Upper lobe of left lung (tissue), 6 donors: ENCODE results near the gene FOXL3. TPM values are rescaled to one million over a fixed set of nuclear protein-coding genes. Genes with fewer than 3 reads are reported as not detected.

ENCODE experiments used
- ATAC-seq, 2 donors: fragments of 200-7000 bp; cut with Tn5 transposase; one replicate each; pipeline ENCODE4 v1.9.1; 2022; ENCODE audit warnings: mild to moderate bottlenecking in 2 of 2, moderate library complexity in 2 of 2; ENCODE audit not compliant: low FRiP score in 2 of 2
- DNase-seq, 2 donors: peaks; one replicate each; pipeline ENCODE4 v3.0.0-alpha.2; 2019 to 2020
- H3K27ac ChIP-seq, 4 donors: fragments of 200-600 bp; sonication (generic); one replicate each; pipeline ENCODE4 v1.5.1; 2016 to 2019
- H3K27me3 ChIP-seq, 4 donors: fragments of 200-600 bp; sonication (generic); one replicate each; pipeline ENCODE4 v1.5.1; 2017 to 2019
- H3K36me3 ChIP-seq, 4 donors: fragments of 200-600 bp; sonication (generic); one replicate each; pipeline ENCODE4 v1.5.1; 2016 to 2019
- H3K4me1 ChIP-seq, 4 donors: fragments of 200-600 bp; sonication (generic); one replicate each; pipeline ENCODE4 v1.5.1; 2018 to 2019
- H3K4me3 ChIP-seq, 4 donors: fragments of 200-600 bp; sonication (generic); one replicate each; pipeline ENCODE4 v1.5.1; 2017 to 2019; ENCODE audit warnings: mild to moderate bottlenecking in 2 of 4, moderate library complexity in 1 of 4
- H3K9me3 ChIP-seq, 4 donors: fragments of 200-600 bp; sonication (generic); one replicate each; pipeline ENCODE4 v1.5.1; 2018 to 2019
- CTCF ChIP-seq, 6 experiments: fragments of 450-650 bp in 4 of 6; fragments of 200-600 bp in 2 of 6; sonication (generic) in 2 of 6; IDR thresholded peaks; one replicate each; pipeline ENCODE4 v1.5.1; 2016 to 2019; ENCODE audit warnings: antibody characterized with exemption in 6 of 6
- EP300 ChIP-seq, 4 donors: sonication (generic); formaldehyde crosslinking; IDR thresholded peaks; one replicate each; pipeline ENCODE4 v1.5.1; 2017; ENCODE audit warnings: antibody characterized with exemption in 4 of 4, control low read depth in 2 of 4
- POLR2A ChIP-seq, 4 donors: fragments of 450-650 bp; IDR thresholded peaks; one replicate each; pipeline ENCODE4 v1.5.1; 2016 to 2017; ENCODE audit warnings: antibody characterized with exemption in 4 of 4, mild to moderate bottlenecking in 2 of 4
- POLR2AphosphoS5 ChIP-seq, 2 donors: sonication (generic); formaldehyde crosslinking; IDR thresholded peaks; one replicate each; pipeline ENCODE4 v1.5.1; 2017; ENCODE audit warnings: antibody characterized with exemption in 2 of 2
- WGBS, 2 donors: methylation state at CpG; one replicate each; pipeline ENCODE4 v1.1.5; 2017 to 2018; 5-methylcytosine and 5-hydroxymethylcytosine counted together
- total RNA-seq, 6 donors: library from RNA; depleted of rRNA in 4 of 6; stranded (reverse); fragments of >200 nt in 4 of 6; gene quantifications; one replicate each; pipeline versions ENCODE4 v1.1.0 to v1.2.1, GENCODE V29; 2016 to 2021
- donor health status: DM: no; HTN: no; CAD: no; lungs with moderate emphysema.
- donor health status: DM: no; HTN: yes; CAD: no; lungs with severe emphysema.

The FOXL3 gene
- total RNA-seq, 6 donors from 2014 or later, result not detected

GRCh38 chr7:337567-337951, 47.6 kb downstream of the FOXL3 start:
- H3K4me1 ChIP-seq, result peaks cover 10 to 17% (median 11%) of the 10 kb centered on the region in 4 donors
- ATAC-seq, result no peak
- no peak overlapping the region for H3K4me3 ChIP-seq
- no peaks in the 10 kb centered on the region for H3K9me3 ChIP-seq
- H3K36me3 ChIP-seq, result no peaks in the 10 kb centered on the region
- WGBS, 2 donors, result 90 to 93% methylated on average over 12 to 13 of the region's 17 CpGs
- peak in 1 of 2 donors; percentile 51 for DNase-seq
- no peaks in the 10 kb centered on the region for H3K27me3 ChIP-seq
- no peak overlapping the region for H3K27ac ChIP-seq
- TF ChIP-seq EP300 (IDR thresholded peaks at IDR 0.05), result no peak

GRCh38 chr7:338295-339061, 48.5 kb downstream of the FOXL3 start:
- H3K4me1 ChIP-seq, result peaks cover 1 to 8% (median 2%) of the 10 kb centered on the region in 4 donors
- H3K27ac ChIP-seq, result no peak overlapping the region
- DNase-seq, result peak in 1 of 2 donors; percentile 72
- no peaks in the 10 kb centered on the region for H3K36me3 ChIP-seq
- 96% methylated on average over 7 to 31 of the region's 31 CpGs for WGBS, 2 donors
- TF ChIP-seq POLR2AphosphoS5 (IDR thresholded peaks at IDR 0.05) (no peak), EP300 (IDR thresholded peaks at IDR 0.05) (no peak)
- H3K4me3 ChIP-seq, result no peak overlapping the region
- no peaks in the 10 kb centered on the region for H3K9me3 ChIP-seq
- H3K27me3 ChIP-seq, result no peaks in the 10 kb centered on the region
- no peak for ATAC-seq

GRCh38 chr7:339062-339342, 49.0 kb downstream of the FOXL3 start:
- Histone ChIP-seq H3K27ac (no peak overlapping the region), H3K4me1 (peaks cover 0 to 2% (median 0%) of the 10 kb centered on the region in 4 donors), H3K27me3 (no peaks in the 10 kb centered on the region), H3K36me3 (no peaks in the 10 kb centered on the region), H3K4me3 (no peak overlapping the region), H3K9me3 (no peaks in the 10 kb centered on the region)
- WGBS, 2 donors, result 60 to 86% methylated on average over 2 to 3 of the region's 3 CpGs
- no peak for DNase-seq
- ATAC-seq, result no peak
- TF ChIP-seq EP300 (IDR thresholded peaks at IDR 0.05) (no peak), POLR2A (IDR thresholded peaks at IDR 0.05) (no peak), POLR2AphosphoS5 (IDR thresholded peaks at IDR 0.05) (no peak), CTCF (IDR thresholded peaks at IDR 0.05) (no peak)

- TF ChIP-seq POLR2A (IDR thresholded peaks at IDR 0.05), result no peak
- no peak for TF ChIP-seq EP300 (IDR thresholded peaks at IDR 0.05)
- no peak for TF ChIP-seq CTCF (IDR thresholded peaks at IDR 0.05)
- TF ChIP-seq POLR2AphosphoS5 (IDR thresholded peaks at IDR 0.05), result no peak
- no peaks in the 10 kb centered on the region for H3K36me3 ChIP-seq
- no peaks in the 10 kb centered on the region for H3K9me3 ChIP-seq
- WGBS, 2 donors, result 83 to 87% methylated on average over 7 of the region's 7 CpGs
- no peak overlapping the region for H3K27ac ChIP-seq
- ATAC-seq, result no peak
- no peaks in the 10 kb centered on the region for H3K27me3 ChIP-seq
- H3K4me3 ChIP-seq, result no peak overlapping the region
- no peaks in the 10 kb centered on the region for H3K4me1 ChIP-seq
- no peak for DNase-seq
These were observed 49.7 kb downstream of the FOXL3 start for GRCh38 chr7:339696-340095.

GRCh38 chr7:340200-340937, 50.4 kb downstream of the FOXL3 start:
- no peaks in the 10 kb centered on the region for H3K9me3 ChIP-seq
- H3K4me1 ChIP-seq, result no peaks in the 10 kb centered on the region
- ATAC-seq (no peak), DNase-seq (peak in 1 of 2 donors; percentile 68)
- TF ChIP-seq POLR2AphosphoS5 (IDR thresholded peaks at IDR 0.05) (no peak), POLR2A (IDR thresholded peaks at IDR 0.05) (no peak), CTCF (IDR thresholded peaks at IDR 0.05) (no peak), EP300 (IDR thresholded peaks at IDR 0.05) (no peak)
- no peak overlapping the region for H3K27ac ChIP-seq
- no peak overlapping the region for H3K4me3 ChIP-seq
- no peaks in the 10 kb centered on the region for H3K27me3 ChIP-seq
- WGBS, 2 donors, result 80 to 82% methylated on average over 31 of the region's 31 CpGs
- H3K36me3 ChIP-seq, result no peaks in the 10 kb centered on the region

Other genes starting within 250 kb of the FOXL3 start
- 10 to 100 TPM; 17.7 to 53.7 (median 46.8) TPM for gene FAM20C, start 97.6 kb upstream of the FOXL3 start, total RNA-seq
- gene PDGFA, start 229.7 kb downstream of the FOXL3 start, total RNA-seq, result 10 to 100 TPM; 23.0 to 73.3 (median 44.6) TPM